NB4 (cell line): ENCODE results near the gene ITPRIP.

ENCODE experiments used
- CTCF ChIP-seq: IDR thresholded peaks from one replicate; pipeline ENCODE4 v1.5.1; 2012; ENCODE audit warnings: low read depth, low read length
- POLR2A ChIP-seq: IDR thresholded peaks from 2 replicates; pipeline ENCODE4 v1.6.1; 2011; ENCODE audit warnings: mild to moderate bottlenecking; ENCODE audit not compliant: insufficient read length; ENCODE audit errors: extremely low read depth

GRCh38 chr10:104321725-104322415, 16.4 kb downstream of the ITPRIP start:
- no peak for TF ChIP-seq CTCF
- TF ChIP-seq POLR2A, result no peak
